HG03039 (cell line): ENCODE results near the gene KRTAP5-5.
"Not testable (repeated sequence)": the region's sequence is repeated elsewhere in the genome, so short reads cannot be mapped to it uniquely, and the experiment has no call there.

Experiments
- ATAC-seq: cut with Tn5 transposase; IDR thresholded peaks from one replicate; pipeline ENCODE4 v1.9.1; 2021; ENCODE audit warnings: mild to moderate bottlenecking, moderate library complexity; ENCODE audit not compliant: unreplicated experiment

The KRTAP5-5 gene

DNA sequence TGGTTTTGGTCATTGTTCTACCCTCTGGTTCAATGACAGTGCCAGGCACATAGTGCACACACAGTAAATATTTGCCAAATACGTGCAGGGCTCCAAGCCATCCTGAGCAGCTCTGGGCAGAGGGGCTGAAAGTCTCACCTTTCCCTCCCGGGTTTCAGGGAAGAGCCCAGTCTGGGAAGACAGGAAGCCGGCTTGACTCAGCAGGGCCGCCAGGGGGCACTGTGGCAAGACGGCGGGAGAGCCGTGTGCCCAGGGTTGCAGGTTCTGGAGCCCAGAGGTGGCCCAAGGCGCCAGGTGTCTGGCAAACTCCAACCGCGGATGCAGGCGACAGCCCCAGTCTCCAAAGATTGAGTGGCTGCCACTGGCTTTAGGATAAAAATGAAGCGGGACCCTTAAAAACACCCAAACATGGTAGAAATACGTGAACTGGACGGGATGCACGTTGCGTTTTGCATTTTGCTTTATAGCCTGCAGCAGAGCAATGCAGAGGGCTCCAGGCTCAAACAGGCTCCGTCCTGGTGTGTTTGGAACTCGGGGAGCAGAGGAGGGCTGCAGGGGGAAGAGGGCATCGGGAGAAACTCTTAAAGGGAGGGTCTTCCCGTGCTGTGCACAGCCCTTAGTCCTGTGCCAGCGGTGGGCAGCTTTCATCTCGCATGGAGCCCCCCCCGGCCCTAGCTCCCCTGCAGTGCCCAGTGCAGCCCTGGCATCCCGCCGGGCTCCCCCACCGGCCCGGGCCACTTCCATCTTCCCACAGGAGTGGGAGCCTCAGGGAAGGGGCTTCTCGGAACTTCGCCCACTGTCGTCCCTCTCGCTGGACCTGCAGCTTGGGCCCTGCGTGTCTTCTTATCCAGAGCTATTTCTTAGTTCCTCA, 10.7 kb downstream of the KRTAP5-5 start:
- ATAC-seq: no peak

DNA sequence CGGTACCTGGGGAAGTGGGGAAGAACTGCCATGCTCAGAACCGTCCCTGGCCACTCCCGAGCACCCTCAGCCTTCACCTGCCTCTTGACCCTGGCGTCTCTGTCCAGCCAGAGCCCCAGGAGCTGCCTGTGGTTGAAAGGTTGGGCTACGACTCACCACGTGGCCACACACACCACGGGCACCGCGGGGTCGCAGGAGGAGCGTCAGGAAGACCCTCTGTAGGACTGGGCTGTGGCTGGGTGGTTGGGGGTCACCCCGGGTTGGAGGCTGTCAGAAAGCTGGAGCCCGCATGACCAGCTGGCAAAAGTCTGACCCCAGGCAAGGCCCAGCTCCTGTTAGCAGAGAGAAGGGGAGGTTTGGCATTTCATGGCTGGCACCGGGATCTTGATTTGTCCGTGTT, 11.5 kb downstream of the KRTAP5-5 start:
- no peak for ATAC-seq

DNA sequence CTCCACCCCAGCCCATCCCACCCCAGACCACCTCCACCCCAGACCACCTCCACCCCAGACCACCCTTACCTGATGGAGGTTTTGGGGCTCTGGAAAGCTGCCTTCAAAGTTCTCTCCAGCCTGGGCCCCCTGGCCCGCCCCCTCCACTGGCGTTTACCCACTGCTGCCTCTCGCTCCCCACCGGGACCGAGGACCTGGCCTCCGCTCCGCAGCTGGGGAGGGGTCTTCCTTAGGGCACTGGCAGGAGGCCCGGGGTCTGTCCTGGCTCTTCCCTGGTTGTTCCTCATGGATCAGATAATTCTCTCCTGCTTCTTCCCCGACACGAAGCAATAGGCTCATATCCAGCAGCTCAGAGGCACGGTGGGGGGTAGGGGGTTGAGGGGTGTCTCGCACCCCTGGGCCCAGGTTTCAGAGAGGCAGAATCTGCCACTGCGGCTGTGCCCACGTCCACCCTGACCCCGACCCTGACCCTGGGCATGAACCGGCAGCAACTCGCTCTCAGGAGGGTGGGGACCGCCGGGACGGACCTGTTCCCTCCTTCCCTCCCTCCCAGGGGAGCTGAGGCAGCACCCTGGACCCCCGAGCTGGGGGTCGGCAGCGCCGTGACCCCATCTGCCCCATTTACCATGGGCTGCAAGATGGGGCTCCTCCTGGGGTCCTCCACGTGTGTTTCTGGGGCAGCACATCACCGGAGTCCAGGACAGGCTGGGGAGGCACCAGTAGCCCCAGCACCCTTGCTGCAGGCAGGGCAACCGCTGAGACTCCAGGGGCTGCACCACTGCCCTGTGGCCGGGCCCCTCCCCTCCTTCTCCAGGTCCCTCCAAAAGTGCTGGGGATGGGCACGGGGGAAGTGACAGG, 12.9 kb downstream of the KRTAP5-5 start:
- no peak for ATAC-seq

DNA sequence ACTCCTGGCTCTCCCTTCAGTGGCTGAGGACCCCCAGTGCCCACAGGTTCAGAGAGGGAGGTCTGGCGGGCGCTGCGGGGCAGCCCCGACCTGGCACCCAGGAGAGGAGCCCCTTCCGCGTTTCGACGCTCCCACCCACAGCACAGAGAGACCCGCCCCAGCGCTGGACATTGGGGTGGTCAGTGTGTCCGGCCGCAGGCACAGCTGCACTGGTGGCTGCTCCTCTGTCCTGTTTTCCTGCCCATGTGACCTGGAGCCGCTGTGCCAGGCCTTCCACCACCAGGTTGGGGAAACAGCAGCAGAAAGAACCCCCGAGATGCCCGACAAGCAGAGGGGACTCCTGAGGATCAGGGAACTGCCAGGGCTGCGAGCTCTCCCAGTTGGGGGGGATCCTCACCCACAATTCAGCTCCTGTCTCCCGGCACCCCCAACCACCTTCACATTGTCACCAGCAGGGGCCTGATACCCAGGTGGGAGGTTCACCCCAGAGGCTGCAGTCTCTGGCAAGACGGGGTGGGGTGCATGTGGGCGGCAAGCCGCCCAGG, 13.6 kb downstream of the KRTAP5-5 start:
- no peak for ATAC-seq

DNA sequence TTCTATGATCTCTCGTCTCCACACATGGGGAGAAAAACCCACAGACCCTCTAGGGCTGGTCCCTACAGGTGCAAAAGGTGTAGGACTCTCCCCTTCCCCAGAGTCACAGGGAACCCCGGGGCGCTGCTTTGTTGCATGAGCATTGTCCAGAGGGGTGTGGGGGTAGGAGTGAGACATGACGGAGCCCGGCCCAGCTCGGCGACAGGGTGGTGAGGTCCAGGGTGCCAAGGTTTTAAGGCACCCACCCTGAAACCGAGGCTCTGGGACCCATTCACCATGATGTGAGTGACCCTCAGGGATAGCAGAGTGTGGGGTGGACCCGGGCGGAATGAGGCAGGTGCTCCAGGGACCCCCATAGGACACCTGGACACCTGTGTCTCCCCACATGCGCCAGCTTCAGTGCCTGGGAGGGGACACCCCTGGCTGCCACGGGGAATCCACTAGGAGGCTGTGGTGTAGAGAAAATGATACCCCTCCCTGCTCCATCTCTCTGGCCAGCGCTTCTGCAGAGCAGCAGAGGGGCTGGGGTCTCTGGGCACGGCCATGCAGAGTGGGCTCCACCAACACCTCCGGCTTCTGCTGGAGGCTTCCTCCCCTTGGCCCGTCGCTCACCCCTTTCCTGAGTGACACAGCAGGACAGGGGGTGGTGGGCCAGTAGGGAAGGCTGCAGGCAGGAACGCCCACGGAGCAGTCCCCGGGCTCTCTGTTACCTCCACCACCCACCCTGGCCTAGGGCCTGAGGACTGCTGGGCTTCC, 15.2 kb downstream of the KRTAP5-5 start:
- no peak for ATAC-seq

DNA sequence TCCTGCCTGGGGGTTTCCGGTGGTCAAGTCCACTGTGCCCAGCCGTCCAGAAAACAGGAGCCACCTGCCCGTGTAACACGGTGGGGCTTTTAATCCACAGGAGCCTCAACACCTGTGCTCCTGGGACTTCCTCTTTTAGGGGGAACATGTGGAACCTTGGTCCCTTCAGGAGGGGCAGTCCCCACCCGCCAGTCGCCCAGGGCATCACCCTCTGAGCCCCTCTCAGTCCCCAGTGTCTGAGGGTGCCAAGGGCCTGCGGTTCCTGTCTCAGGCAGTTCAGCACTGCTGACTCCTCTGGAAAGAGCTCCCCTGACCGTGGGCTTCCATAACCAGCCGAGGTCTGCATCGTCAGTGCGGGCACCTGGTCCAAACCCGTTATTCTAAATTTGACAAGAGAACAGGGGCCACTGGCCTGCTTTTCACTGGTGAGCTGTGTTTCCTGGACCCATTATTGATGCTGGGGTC, 15.8 kb downstream of the KRTAP5-5 start:
- ATAC-seq: no peak

DNA sequence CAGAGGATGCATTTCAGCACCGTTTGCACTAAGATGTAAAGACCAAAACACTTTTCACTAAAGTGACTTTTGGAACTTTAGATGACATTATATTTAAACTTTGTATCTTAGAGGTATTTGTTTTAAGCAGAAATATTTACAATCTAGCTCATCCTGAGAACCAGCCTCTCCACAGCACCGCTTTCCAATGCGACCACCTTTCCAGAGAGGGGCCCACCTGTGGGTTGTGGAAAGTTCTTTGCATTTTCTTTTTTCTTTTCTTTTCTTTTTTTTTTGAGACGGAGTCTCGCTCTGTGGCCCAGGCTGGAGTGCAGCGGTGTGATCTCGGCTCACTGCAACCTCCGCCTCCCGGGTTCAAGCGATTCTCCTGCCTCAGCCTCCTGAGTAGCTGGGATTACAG, 17.0 kb downstream of the KRTAP5-5 start:
- ATAC-seq: not testable (repeated sequence)

DNA sequence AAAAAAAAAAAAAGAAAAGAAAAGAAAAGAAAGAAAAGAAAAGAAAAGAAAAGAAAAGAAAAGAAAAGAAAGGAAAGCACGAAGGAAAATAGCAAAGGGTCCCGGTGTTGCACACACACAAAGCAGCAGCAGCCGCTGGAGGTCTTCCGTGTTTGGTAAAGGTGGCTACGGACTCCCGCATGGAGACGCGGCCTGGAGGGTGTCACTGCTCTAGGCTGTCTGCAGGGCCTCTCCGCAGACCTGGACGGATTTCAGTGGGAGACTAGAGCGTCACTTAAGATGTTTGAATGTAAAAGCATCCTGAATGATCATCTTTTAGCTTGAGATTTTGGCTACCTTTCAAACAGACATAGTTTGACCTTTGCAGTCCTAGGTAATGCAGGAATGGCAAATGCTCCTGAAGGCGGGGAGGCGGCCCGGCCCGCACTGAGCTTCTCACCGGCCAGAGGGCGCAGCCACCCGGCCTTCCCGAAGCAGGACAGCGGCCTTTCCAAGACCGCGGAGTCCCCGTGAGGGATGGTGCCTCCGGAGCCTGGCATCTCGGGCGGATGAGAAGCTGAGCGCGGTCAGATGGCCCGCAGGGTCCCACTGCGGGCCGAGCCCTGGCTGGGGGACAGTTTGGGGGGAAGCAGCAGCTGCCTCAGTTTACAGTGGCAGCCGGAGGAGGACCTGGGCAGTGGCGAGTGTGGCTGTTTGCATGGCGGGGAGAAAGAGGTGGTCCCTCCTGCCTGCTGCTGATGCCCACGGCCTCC, 18.5 kb downstream of the KRTAP5-5 start:
- ATAC-seq: no peak

DNA sequence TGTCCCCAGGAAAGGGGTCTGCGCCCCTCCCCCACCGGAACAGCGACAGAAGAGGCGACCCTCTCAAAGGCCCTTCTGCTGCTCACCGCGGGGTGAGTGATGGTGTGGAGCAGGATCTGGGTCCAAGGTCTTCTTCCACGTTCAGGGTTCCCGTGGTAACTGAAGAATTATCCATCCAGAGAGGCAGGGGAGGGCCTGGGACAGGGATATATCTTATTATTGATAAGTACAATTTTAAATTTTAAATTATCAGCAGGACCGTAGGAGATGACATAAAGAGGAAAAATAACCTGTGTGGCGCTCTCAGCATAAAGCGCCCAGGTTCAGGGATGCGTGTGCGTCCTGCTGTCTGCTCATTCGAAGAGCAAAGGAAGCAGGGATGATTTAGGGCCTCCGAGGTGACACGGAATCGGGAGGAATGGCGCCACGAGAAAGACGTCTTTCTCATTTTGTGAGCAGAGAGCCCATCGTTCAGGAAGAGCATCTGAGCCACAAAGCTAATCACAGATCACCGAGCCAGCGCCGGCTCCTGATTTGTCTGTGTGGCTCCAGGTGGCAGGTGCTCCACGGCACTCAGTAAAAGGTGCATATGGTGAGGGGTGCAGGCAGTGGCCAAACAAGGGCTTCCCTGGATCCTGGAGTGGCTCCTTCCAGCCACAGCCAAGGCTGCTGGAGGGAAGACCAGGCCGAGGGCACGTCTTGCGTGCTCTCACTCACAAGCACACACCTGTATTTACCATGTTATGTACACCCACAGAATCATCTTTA, 19.3 kb downstream of the KRTAP5-5 start:
- no peak for ATAC-seq

DNA sequence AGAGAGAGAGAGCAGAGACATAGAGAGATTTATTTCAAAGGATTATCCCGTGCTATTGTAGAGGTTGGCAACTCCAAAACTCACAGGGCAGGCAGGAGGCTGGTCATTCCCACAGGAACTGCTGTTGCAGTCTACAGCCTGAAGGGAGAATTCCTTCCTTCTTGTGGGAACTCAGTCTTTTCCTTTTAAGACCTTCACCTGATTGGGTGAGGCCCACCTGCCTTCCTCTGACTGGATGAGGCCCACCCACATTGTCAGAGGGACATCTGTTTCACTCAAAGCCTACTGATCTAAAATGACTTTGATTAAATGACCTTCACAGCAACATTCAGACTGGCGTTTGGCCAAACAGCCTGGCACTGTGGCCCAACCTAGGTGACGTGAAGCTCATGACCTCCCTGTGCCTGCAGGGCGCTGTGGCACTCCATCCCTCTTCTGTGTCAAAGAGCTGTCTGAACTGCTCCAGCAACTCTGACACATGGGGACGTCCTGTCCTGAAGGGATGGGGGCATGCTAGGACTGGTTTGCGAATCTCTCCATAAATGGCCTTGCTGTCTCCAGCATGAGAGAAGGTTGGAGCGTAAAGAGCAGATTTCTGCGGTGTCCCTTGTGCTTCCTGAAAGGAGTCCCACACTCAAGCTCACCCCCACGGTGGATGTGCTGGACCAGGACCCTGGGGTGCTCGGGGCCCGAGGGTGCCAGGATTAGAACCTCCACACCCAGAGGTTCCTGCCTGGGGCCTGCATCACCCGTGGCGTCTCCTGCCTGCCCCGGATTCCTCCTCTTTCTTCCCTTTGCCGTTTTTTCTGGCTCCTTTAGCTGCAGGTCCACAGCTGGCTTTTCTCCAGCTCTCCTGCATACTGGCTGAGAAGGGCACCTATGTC, 20.7 kb downstream of the KRTAP5-5 start:
- ATAC-seq: no peak

DNA sequence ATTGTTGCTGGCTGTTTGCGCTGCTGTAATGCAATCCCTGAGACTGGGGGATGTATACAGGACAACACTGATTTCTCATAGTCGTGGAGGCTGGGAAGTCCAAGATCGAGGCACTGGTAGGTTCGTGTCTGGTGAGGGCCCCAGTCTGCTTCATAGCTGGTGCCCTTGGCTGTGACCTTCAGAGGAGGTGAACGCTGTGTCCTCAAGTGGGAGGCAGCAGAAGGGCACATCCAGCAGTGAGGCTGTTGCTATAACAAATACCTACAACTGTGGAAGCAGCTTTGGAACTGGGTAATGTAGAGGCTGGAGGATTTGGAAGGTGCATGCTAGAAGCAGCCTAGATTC, 21.3 kb downstream of the KRTAP5-5 start:
- ATAC-seq: no peak

DNA sequence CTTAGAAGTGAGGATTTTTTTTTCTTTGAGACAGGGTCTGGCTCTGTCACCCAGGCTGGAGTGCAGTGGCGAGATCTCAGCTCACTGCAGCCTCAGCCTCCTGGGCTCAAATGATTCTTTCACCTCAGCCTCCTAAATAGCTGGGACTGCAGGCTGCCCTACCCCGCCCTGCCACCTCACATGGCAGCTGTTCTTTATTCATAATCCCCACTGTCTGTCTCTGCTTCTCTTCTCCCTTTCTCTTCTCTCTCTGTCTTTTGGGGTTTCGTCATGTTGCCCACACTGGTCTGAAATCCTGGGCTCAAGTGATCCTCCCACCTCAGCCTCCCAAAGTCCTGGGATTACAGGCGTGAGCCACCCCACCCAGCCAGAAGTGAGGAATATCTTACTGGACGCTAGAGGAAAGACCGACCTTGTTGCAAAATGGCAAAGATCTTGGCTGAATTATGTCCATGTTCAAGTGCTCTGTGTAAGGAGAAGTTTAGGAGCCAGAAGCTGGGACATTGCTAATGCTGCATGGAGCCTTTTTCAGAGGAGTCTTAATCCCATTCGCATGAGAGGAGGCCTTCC, 21.9 kb downstream of the KRTAP5-5 start:
- no peak for ATAC-seq

DNA sequence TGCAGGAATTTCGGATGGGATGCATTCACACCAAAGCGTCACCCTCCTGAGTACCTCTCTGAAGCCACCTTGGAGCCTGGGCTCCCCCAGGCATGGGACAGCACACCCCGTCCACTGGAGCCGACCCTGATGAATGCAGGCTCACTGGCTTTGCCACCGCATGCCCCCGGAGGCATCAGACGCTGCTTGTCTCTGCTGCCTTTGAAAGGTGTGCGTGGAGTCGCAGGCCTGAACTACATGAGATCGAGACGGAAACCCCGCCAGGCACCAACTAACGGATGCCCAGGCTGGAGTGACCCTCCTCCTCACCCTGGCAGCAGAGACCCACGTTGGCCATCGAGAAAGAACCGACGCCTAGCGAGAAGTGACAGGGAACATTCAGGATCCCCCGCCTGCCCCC, 22.5 kb downstream of the KRTAP5-5 start:
- ATAC-seq: no peak

DNA sequence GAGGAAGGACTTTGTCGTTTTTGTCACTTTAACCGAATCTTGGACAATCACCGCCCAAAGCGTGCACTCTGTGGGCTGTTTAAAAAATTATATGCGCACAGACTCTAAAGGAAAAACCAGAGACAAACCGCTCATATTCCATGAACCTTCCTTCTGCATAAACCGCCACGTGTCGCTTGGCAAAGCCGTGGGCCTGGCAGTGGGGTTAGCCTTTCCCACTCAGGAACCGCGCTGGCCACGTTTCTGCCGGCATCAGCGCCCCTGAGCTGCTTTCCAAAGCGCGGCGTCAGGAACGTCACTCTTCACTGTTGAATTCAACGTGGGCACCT, 22.8 kb downstream of the KRTAP5-5 start:
- ATAC-seq: no peak

DNA sequence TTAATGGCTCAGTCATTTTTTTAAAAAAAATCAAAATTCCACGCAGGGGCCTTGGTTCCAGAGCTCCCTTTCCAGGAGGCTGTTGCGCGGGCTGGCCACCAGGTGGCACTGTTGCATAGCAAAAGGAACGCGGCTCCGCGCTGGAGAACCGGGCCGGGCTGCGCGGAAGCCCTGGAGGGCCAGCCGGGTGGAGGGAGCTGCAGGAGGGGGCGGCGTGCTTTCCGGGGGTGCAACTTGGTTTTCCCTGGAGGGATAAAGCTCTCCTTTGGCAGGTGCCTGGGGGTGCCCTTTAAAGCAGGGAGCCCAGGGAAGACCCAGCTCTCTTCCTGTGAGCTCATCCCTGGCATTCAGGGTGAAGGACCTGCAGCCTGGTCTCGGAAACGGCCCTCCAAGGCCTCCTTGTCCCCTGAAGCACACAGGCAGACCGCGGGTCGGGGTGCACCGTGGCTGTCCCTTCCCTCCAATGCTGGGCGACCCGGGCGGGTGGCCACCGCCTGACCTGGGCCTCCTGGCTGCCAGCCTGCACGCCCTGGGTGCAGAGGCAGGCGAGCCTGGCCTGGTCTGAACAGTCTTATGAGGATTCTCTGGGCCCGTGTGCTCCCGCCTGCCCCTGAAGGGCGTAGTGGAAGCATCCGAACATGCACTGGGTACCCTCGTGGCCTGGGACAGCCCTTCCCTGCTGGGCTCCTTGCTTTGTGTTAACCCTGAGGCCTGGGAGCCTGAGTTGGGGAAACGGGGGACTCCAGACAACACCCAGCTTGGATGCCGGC, 23.4 kb downstream of the KRTAP5-5 start:
- ATAC-seq: no peak

DNA sequence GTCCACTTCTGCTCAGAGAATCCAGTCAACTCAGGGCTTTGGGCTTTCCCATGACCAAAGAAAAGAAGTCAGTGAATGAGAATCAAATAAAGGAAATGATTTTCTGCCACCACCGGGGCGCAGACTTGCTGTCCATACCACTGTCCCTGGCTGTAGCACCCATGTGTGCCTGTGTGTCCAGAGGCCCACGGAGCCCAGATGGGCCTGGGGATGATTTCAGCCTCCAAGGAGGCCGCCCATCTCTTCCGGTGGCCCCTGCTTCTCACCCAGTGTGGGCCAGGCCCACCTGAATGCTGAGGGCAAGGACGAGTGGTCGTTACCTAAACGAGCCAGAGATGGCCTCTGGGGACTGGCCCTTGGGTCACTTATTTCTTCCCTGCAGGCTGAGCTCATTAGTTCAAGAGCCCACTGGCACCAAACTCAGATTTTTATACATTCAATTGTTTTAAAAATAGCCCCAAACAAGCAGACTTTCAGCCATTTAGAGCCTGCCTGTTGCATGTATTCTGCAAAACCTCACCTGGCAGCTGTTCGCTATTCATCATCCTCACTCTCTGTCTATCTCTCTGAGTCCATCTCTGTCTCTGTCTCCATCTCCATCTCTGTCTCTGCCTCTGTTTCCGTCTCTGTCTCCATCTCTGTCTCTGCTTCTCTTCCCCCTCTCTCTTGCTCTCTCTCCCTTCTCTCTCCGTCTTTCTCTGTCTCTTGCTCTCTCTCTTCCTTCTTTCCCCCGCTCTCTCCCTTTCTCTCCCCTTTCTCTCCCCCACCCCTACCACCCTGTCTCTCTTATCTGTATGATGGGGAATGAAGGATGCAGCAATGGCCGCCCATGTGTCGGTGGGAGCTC, 24.2 kb downstream of the KRTAP5-5 start:
- no peak for ATAC-seq
